CD4-positive, alpha-beta T cell treated with Interleukin-17A for 1 hour (primary cell): ENCODE measurements around the gene NFKBIZ.

Experiments used
- DNase-seq: peaks from one replicate; pipeline ENCODE4 v3.0.0-alpha.2; 2020

NFKBIZ gene

GRCh38 chr3:101848754-101849713 is at the start of gene NFKBIZ:
Gene NFKBIZ, plus strand, starts transcription at chr3:101849514. Its CDS starts 115 bp downstream, at chr3:101849629.
- peak; percentile 96 for DNase-seq

GRCh38 chr3:101801174-101801573 is 48.1 kb upstream of the NFKBIZ start:
- no peak for DNase-seq

- DNase-seq: no peak
These were observed 47.1 kb upstream of the NFKBIZ start for GRCh38 chr3:101802179-101802578.

GRCh38 chr3:101803173-101803782 is 46.0 kb upstream of the NFKBIZ start:
- peak; percentile 82 for DNase-seq

- no peak for DNase-seq
These were observed 45.4 kb upstream of the NFKBIZ start for GRCh38 chr3:101803939-101804338.

GRCh38 chr3:101806491-101806890 is 42.8 kb upstream of the NFKBIZ start:
- DNase-seq: no peak

- no peak for DNase-seq
These were observed 41.4 kb upstream of the NFKBIZ start for GRCh38 chr3:101807888-101808287.

- DNase-seq: peak; percentile 73
These were observed 39.9 kb upstream of the NFKBIZ start for GRCh38 chr3:101809178-101810021.

- peak; percentile 30 for DNase-seq
These were observed 39.3 kb upstream of the NFKBIZ start for GRCh38 chr3:101810022-101810418.

- no peak for DNase-seq
These were observed 37.4 kb upstream of the NFKBIZ start for GRCh38 chr3:101811875-101812274.

GRCh38 chr3:101812895-101813294 is 36.4 kb upstream of the NFKBIZ start:
- DNase-seq: no peak

GRCh38 chr3:101813817-101814440 is 35.4 kb upstream of the NFKBIZ start:
- DNase-seq: peak; percentile 60

- DNase-seq: peak; percentile 25
These were observed 34.5 kb upstream of the NFKBIZ start for GRCh38 chr3:101814835-101815234.

GRCh38 chr3:101816215-101817149 is 32.8 kb upstream of the NFKBIZ start:
- DNase-seq: no peak

- DNase-seq: no peak
These were observed 31.3 kb upstream of the NFKBIZ start for GRCh38 chr3:101817992-101818391.

GRCh38 chr3:101819649-101820206 is 29.6 kb upstream of the NFKBIZ start:
- DNase-seq: peak; percentile 20

- DNase-seq: no peak
These were observed 27.8 kb upstream of the NFKBIZ start for GRCh38 chr3:101821503-101821902.

GRCh38 chr3:101823525-101823924 is 25.8 kb upstream of the NFKBIZ start:
- DNase-seq: no peak

- no peak for DNase-seq
These were observed 24.6 kb upstream of the NFKBIZ start for GRCh38 chr3:101824702-101825101.

GRCh38 chr3:101825904-101826445 is 23.3 kb upstream of the NFKBIZ start:
- DNase-seq: no peak
